IPS-18a (cell line): Measurements from ENCODE around the gene IRAG1.

Source experiments
- H3K27ac ChIP-seq: one replicate; pipeline ENCODE4 v1.5.1; 2013; ENCODE audit warnings: low read length
- H3K27me3 ChIP-seq: one replicate; pipeline ENCODE4 v1.6.1; 2013; ENCODE audit warnings: mild to moderate bottlenecking, low read length; ENCODE audit not compliant: control insufficient read depth, insufficient read depth
- H3K36me3 ChIP-seq: one replicate; pipeline ENCODE4 v1.6.1; 2013; ENCODE audit warnings: low read depth, low read length; ENCODE audit not compliant: control insufficient read depth
- H3K4me1 ChIP-seq: one replicate; pipeline ENCODE4 v1.6.1; 2013; ENCODE audit warnings: low read depth, low read length; ENCODE audit not compliant: control insufficient read depth
- H3K4me3 ChIP-seq: one replicate; pipeline ENCODE4 v1.5.1; 2013; ENCODE audit warnings: low read length
- H3K9ac ChIP-seq: one replicate; pipeline ENCODE4 v1.6.1; 2013; ENCODE audit warnings: mild to moderate bottlenecking, low read length, moderate library complexity
- H3K9me3 ChIP-seq: one replicate; pipeline ENCODE4 v1.6.1; 2013; ENCODE audit warnings: low read depth, low read length; ENCODE audit not compliant: control insufficient read depth

IRAG1 gene

DNA sequence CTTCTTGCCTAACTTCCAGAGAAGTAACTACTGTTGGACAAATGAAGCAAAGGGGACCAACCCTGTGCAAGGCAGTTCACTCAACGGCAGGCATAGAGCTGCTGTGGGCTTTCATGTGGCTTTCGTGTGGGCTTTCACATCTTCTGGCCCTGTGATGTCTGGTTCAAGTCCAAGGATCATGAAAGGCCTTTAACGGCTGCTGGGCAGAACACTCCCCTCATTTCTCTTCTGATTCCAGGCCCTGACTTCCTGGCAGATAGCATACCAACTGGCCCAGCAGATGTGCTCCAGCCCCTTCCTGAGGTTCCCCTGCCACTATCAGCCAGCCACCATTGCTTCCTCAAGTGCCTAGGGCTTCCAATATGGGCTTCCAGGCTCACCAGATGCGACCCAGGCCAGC lies 28.8 kb upstream of the IRAG1 start:
- Histone ChIP-seq H3K27me3 (no peaks in the 10 kb centered on the region), H3K27ac (no peak overlapping the region), H3K9me3 (no peaks in the 10 kb centered on the region), H3K4me3 (no peak overlapping the region), H3K9ac (no peak overlapping the region), H3K36me3 (no peaks in the 10 kb centered on the region), H3K4me1 (no peaks in the 10 kb centered on the region)

GRCh38 chr11:10720881-10721376 lies 27.4 kb upstream of the IRAG1 start:
- no peak overlapping the region for H3K27ac ChIP-seq
- no peak overlapping the region for H3K4me3 ChIP-seq
- no peak overlapping the region for H3K9ac ChIP-seq
- no peaks in the 10 kb centered on the region for H3K36me3 ChIP-seq
- H3K9me3 ChIP-seq: no peaks in the 10 kb centered on the region
- no peaks in the 10 kb centered on the region for H3K4me1 ChIP-seq
- H3K27me3 ChIP-seq: no peaks in the 10 kb centered on the region

- H3K4me3 ChIP-seq: no peak overlapping the region
- H3K9ac ChIP-seq: no peak overlapping the region
- H3K4me1 ChIP-seq: no peaks in the 10 kb centered on the region
- no peaks in the 10 kb centered on the region for H3K36me3 ChIP-seq
- no peak overlapping the region for H3K27ac ChIP-seq
- H3K27me3 ChIP-seq: no peaks in the 10 kb centered on the region
- no peaks in the 10 kb centered on the region for H3K9me3 ChIP-seq
Observed at GRCh38 chr11:10719616-10720015, 26.1 kb upstream of the IRAG1 start.

- Histone ChIP-seq H3K4me3 (no peak overlapping the region), H3K9me3 (no peaks in the 10 kb centered on the region), H3K4me1 (no peaks in the 10 kb centered on the region), H3K9ac (no peak overlapping the region), H3K36me3 (no peaks in the 10 kb centered on the region), H3K27ac (no peak overlapping the region), H3K27me3 (no peaks in the 10 kb centered on the region)
Observed at GRCh38 chr11:10716543-10717259, 23.1 kb upstream of the IRAG1 start.

GRCh38 chr11:10716122-10716521 lies 22.6 kb upstream of the IRAG1 start:
- H3K4me3 ChIP-seq: no peak overlapping the region
- no peaks in the 10 kb centered on the region for H3K27me3 ChIP-seq
- no peaks in the 10 kb centered on the region for H3K4me1 ChIP-seq
- no peaks in the 10 kb centered on the region for H3K9me3 ChIP-seq
- H3K36me3 ChIP-seq: no peaks in the 10 kb centered on the region
- H3K27ac ChIP-seq: no peak overlapping the region
- H3K9ac ChIP-seq: no peak overlapping the region

DNA sequence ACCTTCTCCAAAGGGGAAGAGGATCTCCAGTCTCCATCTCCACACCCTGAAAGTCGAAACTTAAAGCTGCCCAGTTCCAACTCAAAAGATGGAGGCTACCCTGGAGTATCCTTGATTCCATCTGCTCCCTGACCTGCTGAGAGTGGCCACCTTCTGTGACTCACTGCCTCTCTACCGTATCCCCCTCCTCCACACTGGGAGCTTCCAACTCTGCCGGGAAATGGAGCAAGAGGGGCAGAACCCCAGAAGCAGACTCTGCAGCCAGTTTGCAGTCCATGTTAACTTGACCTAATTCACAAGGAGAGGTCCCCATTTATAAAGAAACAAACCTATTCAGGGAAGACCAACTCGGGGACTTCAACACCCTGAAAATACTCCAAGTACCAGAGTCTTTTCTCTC lies 22.0 kb upstream of the IRAG1 start:
- no peaks in the 10 kb centered on the region for H3K27me3 ChIP-seq
- no peak overlapping the region for H3K4me3 ChIP-seq
- H3K4me1 ChIP-seq: no peaks in the 10 kb centered on the region
- H3K9me3 ChIP-seq: no peaks in the 10 kb centered on the region
- no peak overlapping the region for H3K9ac ChIP-seq
- no peaks in the 10 kb centered on the region for H3K36me3 ChIP-seq
- no peak overlapping the region for H3K27ac ChIP-seq

- H3K27ac ChIP-seq: no peak overlapping the region
- no peaks in the 10 kb centered on the region for H3K9me3 ChIP-seq
- H3K4me3 ChIP-seq: no peak overlapping the region
- H3K27me3 ChIP-seq: no peaks in the 10 kb centered on the region
- H3K36me3 ChIP-seq: no peaks in the 10 kb centered on the region
- H3K9ac ChIP-seq: no peak overlapping the region
- no peaks in the 10 kb centered on the region for H3K4me1 ChIP-seq
Observed at GRCh38 chr11:10709299-10710086, 15.9 kb upstream of the IRAG1 start.

DNA sequence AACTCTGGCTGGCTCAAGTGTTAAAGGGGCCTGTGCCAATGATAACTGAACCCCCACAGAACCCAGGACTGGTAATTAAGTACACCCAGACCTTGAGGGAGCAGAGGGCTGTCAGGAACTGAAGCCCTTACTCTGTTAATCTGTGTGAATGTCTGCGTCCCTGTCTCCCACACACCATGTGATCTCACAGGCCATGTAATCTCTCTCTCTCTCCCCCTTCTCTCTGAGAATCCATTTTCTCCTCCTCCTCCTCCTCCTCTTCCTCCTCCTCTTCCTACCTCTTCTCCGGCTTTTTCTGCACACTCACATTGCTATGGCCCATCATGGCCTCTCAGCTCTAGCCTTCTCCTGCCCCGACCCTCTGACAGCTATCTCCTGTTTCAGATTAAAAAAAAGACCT lies 14.6 kb upstream of the IRAG1 start:
- Histone ChIP-seq H3K9ac (no peak overlapping the region), H3K27ac (no peak overlapping the region), H3K36me3 (no peaks in the 10 kb centered on the region), H3K9me3 (no peaks in the 10 kb centered on the region), H3K4me1 (no peaks in the 10 kb centered on the region), H3K27me3 (no peaks in the 10 kb centered on the region), H3K4me3 (no peak overlapping the region)

GRCh38 chr11:10701982-10702381 lies 8.4 kb upstream of the IRAG1 start:
- Histone ChIP-seq H3K4me3 (no peak overlapping the region), H3K4me1 (no peaks in the 10 kb centered on the region), H3K36me3 (no peaks in the 10 kb centered on the region), H3K9me3 (peaks cover 3% of the 10 kb centered on the region), H3K27me3 (no peaks in the 10 kb centered on the region), H3K9ac (no peak overlapping the region), H3K27ac (no peak overlapping the region)

DNA sequence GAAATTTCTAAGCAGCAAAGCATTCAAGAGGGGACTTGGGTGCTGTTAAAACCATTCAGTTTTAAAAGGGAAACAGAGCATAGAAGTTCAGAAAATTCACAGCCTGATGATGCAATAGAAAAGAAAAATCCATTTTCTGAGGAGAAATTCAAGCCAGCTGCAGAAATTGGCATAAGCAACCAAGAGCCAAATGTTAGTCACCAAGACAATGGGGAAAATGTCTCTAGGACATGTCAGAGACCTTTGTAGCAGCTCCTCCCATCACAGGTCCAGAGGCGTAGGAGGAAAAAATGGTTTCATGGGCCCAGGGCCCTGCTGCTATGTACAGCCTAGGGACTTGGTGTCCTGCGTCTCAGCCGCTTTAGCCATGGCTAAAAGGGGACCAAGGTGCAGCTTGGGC lies 5.5 kb upstream of the IRAG1 start:
- Histone ChIP-seq H3K27me3 (no peaks in the 10 kb centered on the region), H3K9me3 (peaks cover 3% of the 10 kb centered on the region), H3K36me3 (no peaks in the 10 kb centered on the region), H3K27ac (no peak overlapping the region), H3K9ac (no peak overlapping the region), H3K4me1 (no peaks in the 10 kb centered on the region), H3K4me3 (no peak overlapping the region)

- H3K9ac ChIP-seq: no peak overlapping the region
- H3K9me3 ChIP-seq: peaks cover 3% of the 10 kb centered on the region
- no peaks in the 10 kb centered on the region for H3K36me3 ChIP-seq
- no peak overlapping the region for H3K4me3 ChIP-seq
- H3K27ac ChIP-seq: no peak overlapping the region
- H3K27me3 ChIP-seq: no peaks in the 10 kb centered on the region
- H3K4me1 ChIP-seq: no peaks in the 10 kb centered on the region
Observed at GRCh38 chr11:10697323-10697620, 3.7 kb upstream of the IRAG1 start.
